Epithelial cell of umbilical artery (primary cell): ENCODE measurements around the gene SNORC. TPM values are rescaled to one million over a fixed set of nuclear protein-coding genes. Genes with fewer than 3 reads are reported as not detected.

Source experiments
- total RNA-seq: library from RNA; depleted of rRNA; stranded (reverse); fragments of >200 nt; gene quantifications from 2 replicates; pipeline ENCODE4 v1.2.3, GENCODE V29; 2014

The SNORC gene
- under 0.01 and 0.46 TPM in 2 replicates for total RNA-seq

DNA sequence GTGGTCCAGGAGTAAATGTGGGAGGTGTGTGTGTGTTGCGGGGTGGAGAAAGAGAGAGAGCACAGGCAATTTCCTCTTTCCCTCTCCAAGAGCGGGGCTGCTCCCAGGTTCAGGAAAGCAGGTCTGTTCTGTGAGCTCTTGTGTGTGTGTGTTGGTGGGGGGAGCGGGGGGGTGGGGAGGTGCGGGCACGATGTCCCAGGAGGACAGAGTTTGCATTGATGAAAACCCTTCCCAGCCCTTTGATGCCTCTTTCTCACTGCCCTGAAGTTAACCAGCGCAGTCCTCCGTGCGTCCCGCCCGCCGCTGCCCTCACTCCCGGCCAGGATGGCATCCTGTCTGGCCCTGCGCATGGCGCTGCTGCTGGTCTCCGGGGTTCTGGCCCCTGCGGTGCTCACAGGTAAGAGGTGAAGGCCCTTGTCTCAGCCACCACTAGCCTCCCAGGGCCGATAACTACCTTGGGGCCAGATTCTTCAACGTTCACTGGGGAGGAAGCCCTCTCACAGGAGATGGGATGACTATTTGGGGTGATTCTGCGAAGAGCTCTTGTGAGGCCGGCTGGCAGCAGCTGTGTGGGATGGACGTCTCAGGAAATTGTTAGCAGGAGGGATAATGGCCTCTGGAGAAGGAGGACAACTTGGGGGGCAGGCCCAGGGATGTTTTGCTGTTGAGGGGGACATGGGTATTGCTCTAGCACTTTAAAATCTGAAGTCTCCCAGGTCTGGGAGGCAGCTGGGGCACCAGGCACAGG is at the start of gene SNORC:
TSS of gene SNORC (plus strand) at position 247 of the 748 bp plus-strand sequence. CDS start at position 325, 78 bp downstream.

Other genes with a start within 250 kb of the SNORC start
- gene EFHD1, start 236.7 kb upstream of the SNORC start, total RNA-seq: not detected in 2 replicates
- gene GIGYF2, start 172.9 kb upstream of the SNORC start, total RNA-seq: 36.1 and 54.9 TPM in 2 replicates
- gene KCNJ13, start 93.7 kb upstream of the SNORC start, total RNA-seq: under 0.01 TPM in 1 of 2 replicates, not detected in the other
- gene NGEF, start 143.0 kb downstream of the SNORC start, total RNA-seq: under 0.01 TPM in 1 of 2 replicates, not detected in the other
- gene NEU2, start 162.4 kb downstream of the SNORC start, total RNA-seq: not detected in 2 replicates
- 18.7 and 24.7 TPM in 2 replicates for gene INPP5D, start 190.1 kb downstream of the SNORC start, total RNA-seq